Measurements from ENCODE around the gene CCDC54. TPM values are rescaled to one million over a fixed set of nuclear protein-coding genes. Genes with fewer than 3 reads are reported as not detected.

CCDC54 gene
- total RNA-seq, 4 donors from 2014 or later: 0.40 TPM; not detected in 3

DNA sequence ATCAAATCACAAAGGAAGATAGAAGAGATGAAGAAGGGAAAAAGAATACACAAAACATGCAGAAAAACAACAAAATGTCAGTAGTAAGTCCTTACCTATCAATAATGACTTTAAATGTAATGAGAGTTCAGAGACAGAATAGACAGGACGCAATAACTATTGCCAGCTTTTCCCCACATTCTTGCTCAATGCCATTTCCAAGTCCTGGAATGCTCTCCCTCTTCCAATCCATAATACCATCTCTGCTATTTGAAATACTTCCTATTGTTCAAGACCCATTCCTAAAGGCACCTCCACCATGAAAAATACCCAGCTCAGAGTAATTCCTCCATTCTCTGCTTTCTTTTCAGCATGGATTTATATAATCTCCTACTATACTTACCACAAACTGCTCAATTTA is 33.4 kb downstream of the CCDC54 start:
- Histone ChIP-seq H3K27ac (no peak overlapping the region), H3K9me3 (no peaks in the 10 kb centered on the region), H3K4me1 (no peaks in the 10 kb centered on the region), H3K4me3 (replicated peaks in 1 of 3) (no peak overlapping the region), H3K27me3 (no peaks in the 10 kb centered on the region), H3K36me3 (no peaks in the 10 kb centered on the region)
- no peak for DNase-seq
- intact Hi-C loops (cut with DNase I): loop anchor here (10.0 kb wide), 1 partner anchor 136 kb away; no protein-coding TSS in a partner anchor
- TF ChIP-seq POLR2A (IDR thresholded peaks at IDR 0.05) (no peak), CTCF (IDR thresholded peaks at IDR 0.05) (no peak)
- 87 to 91% methylated on average over 1 of the region's 1 CpG for WGBS, 2 donors

DNA sequence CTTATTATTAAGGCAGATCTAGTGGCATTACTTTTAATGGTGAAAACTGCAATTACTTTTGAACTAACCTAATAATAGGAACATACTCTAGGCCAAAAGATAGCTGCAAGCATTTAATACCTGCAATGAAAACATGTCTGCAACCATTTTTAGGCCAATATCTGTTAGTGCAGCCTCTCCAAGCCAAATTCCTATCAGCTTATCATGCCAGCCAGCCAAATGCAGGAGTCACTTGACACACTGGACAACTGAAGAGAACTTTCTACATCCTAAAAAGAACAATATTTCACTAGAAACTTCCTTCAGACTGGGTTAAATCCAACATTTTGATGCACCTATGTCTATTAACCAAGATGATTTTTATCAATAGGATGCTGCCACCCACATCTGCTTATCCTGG is 33.8 kb downstream of the CCDC54 start:
- intact Hi-C loops (cut with DNase I): loop anchor here (10.0 kb wide), 1 partner anchor 136 kb away; no protein-coding TSS in a partner anchor

DNA sequence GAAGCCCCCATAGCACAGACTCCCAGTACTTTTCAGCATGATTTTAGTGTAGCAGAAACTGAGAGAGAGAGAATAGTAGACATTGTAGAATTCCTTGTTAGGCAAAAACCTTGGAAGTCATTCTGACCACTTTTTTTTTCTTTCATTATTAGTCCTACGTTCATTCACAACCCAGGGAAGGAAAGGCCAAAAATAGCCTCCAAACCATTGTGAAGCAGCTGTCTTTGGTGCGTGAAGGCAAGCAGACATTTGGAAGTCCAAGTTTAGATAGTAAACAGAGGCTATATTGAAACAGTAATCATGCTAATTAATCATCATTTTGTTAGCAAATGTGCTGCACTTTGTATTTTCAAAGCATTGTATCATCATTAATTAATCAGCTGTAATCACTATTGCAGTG is 34.5 kb downstream of the CCDC54 start:
- no peak overlapping the region for H3K4me3 ChIP-seq (replicated peaks in 1 of 3)
- WGBS, 2 donors: 69 to 80% methylated on average over 2 of the region's 2 CpGs
- no peak overlapping the region for H3K27ac ChIP-seq
- no peaks in the 10 kb centered on the region for H3K4me1 ChIP-seq
- DNase-seq: no peak
- H3K36me3 ChIP-seq: no peaks in the 10 kb centered on the region
- intact Hi-C loops (cut with DNase I): loop anchor here (10.0 kb wide), 1 partner anchor 137 kb away; no protein-coding TSS in a partner anchor
- H3K9me3 ChIP-seq: no peaks in the 10 kb centered on the region
- H3K27me3 ChIP-seq: no peaks in the 10 kb centered on the region
- TF ChIP-seq POLR2A (IDR thresholded peaks at IDR 0.05) (no peak), CTCF (IDR thresholded peaks at IDR 0.05) (no peak)

More for the DNA sequence above, 33.8 kb downstream of the CCDC54 start:
- DNase-seq: no peak
- Histone ChIP-seq H3K4me3 (replicated peaks in 1 of 3) (no peak overlapping the region), H3K36me3 (no peaks in the 10 kb centered on the region), H3K4me1 (no peaks in the 10 kb centered on the region), H3K9me3 (no peaks in the 10 kb centered on the region), H3K27ac (no peak overlapping the region), H3K27me3 (no peaks in the 10 kb centered on the region)
- no peak for TF ChIP-seq POLR2A (IDR thresholded peaks at IDR 0.05)
- TF ChIP-seq CTCF (IDR thresholded peaks at IDR 0.05): no peak

DNA sequence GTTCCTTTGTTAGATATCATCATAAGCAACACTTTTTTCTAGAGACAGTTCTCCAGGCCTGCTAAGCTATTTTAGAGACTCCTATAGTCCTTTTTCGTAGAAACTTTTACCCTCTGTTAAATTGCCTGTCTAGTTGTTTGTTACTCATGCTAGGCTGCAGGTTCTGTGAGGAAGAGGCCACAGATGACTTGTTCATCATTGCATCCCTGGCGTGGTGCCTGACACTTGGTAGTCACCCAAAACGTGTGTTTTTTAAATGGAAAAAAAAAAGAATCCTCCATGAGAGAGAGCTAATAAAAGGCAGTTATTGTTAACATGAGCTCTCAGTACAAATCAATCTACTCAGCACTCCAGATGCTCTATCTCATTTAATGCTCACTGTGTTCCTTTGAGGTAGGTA is 35.1 kb downstream of the CCDC54 start:
- intact Hi-C loops (cut with DNase I): loop anchor here (10.0 kb wide), 1 partner anchor 138 kb away; no protein-coding TSS in a partner anchor
- Histone ChIP-seq H3K4me1 (no peaks in the 10 kb centered on the region), H3K36me3 (no peaks in the 10 kb centered on the region), H3K27me3 (no peaks in the 10 kb centered on the region), H3K9me3 (no peaks in the 10 kb centered on the region), H3K4me3 (replicated peaks in 1 of 3) (no peak overlapping the region), H3K27ac (no peak overlapping the region)
- no peak for DNase-seq
- TF ChIP-seq POLR2A (IDR thresholded peaks at IDR 0.05) (no peak), CTCF (IDR thresholded peaks at IDR 0.05) (no peak)
- WGBS, 2 donors: 68 to 73% methylated on average over 3 of the region's 3 CpGs

- Histone ChIP-seq H3K27me3 (no peaks in the 10 kb centered on the region), H3K27ac (no peak overlapping the region), H3K4me3 (replicated peaks in 1 of 3) (no peak overlapping the region), H3K36me3 (no peaks in the 10 kb centered on the region), H3K4me1 (no peaks in the 10 kb centered on the region), H3K9me3 (no peaks in the 10 kb centered on the region)
- DNase-seq: no peak
- intact Hi-C loops (cut with DNase I): loop anchor here (10.0 kb wide), 1 partner anchor 138 kb away; no protein-coding TSS in a partner anchor
- 96 to 97% methylated on average over 6 of the region's 6 CpGs for WGBS, 2 donors
- TF ChIP-seq POLR2A (IDR thresholded peaks at IDR 0.05) (no peak), CTCF (IDR thresholded peaks at IDR 0.05) (no peak)
Measured at GRCh38 chr3:107413264-107413663, 36.0 kb downstream of the CCDC54 start.
